ENCODE results near the gene TBC1D9B. TPM values are rescaled to one million over a fixed set of nuclear protein-coding genes. Genes with fewer than 3 reads are reported as not detected.

The TBC1D9B gene
- total RNA-seq, 1 donor from 2014 or later: 79.6 TPM

DNA sequence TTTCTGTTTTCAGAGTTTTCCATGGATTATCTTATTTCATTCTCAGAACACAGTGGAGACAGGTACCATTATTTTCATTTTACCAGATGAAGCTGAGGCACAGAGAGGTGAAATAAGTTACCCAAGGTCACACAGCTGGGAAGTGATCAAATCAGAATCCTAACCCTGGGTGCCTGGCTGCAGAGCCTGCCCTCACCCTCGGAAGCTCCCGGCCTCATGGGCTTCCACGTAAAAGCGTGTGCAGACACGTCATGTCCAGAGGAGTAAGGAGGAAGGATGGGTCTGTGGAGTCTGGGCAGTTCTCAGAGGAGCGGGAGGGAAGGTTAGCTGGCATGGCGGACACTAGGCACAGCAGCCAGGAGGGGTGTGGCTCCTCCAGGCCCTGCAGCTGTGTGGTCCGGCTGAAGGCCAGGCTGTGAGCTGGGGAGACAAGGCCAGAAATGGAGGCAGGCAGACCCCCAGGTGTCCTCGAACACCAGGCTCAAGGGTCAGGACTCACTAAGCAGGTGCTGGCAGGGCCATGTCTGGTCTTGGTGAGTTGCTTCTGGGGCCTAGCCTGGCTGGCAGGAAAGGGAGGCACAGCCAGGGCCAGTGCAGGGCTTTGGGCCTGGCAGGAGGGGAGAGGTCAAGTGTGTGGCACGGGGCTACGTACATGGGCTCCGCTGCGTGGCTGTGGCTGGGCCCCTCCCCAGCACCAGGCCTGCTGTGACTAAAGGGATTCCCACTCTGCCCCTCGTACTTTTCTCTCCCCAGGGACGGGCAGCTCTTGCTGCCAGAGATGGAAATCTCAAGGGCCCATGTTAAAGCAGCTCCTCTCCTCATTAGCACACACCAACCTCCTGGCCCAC is 5.6 kb downstream of the TBC1D9B start:
- Histone ChIP-seq H3K36me3 (ENCODE audit: control insufficient read depth, insufficient read depth, low read length) (peaks cover 7% of the 10 kb centered on the region), H3K27me3 (ENCODE audit: control insufficient read depth, insufficient read depth, low read length) (no peaks in the 10 kb centered on the region), H3K4me3 (ENCODE audit: low read depth, low read length) (no peak overlapping the region)
- no peak for DNase-seq (ENCODE audit: low read depth)
- TF ChIP-seq, protein P1, sequence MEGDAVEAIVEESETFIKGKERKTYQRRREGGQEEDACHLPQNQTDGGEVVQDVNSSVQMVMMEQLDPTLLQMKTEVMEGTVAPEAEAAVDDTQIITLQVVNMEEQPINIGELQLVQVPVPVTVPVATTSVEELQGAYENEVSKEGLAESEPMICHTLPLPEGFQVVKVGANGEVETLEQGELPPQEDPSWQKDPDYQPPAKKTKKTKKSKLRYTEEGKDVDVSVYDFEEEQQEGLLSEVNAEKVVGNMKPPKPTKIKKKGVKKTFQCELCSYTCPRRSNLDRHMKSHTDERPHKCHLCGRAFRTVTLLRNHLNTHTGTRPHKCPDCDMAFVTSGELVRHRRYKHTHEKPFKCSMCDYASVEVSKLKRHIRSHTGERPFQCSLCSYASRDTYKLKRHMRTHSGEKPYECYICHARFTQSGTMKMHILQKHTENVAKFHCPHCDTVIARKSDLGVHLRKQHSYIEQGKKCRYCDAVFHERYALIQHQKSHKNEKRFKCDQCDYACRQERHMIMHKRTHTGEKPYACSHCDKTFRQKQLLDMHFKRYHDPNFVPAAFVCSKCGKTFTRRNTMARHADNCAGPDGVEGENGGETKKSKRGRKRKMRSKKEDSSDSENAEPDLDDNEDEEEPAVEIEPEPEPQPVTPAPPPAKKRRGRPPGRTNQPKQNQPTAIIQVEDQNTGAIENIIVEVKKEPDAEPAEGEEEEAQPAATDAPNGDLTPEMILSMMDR (IDR thresholded peaks at IDR 0.05; ENCODE audit: insufficient read depth, low read length, poor library complexity, severe bottlenecking): no peak

DNA sequence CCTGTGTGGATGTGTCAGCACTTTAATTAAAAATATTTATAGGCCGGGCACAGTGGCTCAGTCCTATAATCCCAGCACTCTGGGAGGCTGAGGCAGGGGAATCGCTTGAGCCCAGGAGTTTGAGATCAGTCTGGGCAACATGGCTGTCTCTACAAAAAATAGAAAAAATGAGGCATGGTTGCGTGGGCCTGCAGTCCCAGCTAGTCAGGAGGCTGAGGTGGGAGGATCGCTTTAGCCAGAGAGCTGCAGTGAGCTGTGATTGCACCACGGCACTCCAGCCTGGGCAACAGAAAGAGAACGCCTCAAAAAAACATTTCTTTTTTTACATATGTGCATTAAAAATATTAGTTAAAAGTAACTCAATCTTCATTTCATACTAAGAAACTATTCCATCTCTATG is 6.2 kb downstream of the TBC1D9B start:
- peaks cover 7% of the 10 kb centered on the region for H3K36me3 ChIP-seq (ENCODE audit: control insufficient read depth, insufficient read depth, low read length)

DNA sequence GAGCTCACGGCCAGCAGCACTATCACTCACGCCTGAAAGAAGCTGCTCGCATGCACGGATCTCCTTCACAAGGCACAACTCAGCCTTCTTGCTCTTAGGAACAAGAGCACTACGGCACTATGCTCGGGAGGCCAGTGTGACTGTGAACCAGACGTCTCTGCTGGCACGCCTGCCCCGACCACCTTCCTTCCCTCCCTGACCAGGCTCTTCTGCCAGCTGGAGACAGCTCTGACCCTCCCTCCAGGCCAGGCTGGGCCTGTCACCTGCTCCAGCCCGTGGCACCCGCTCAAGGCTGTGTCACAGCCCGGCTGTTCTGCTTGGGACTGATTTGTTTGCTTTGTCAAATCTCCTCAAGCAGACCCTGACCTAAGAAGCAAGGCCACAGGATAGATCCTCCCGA is 7.0 kb downstream of the TBC1D9B start:
- TF ChIP-seq, protein P1 (IDR thresholded peaks at IDR 0.05; ENCODE audit: insufficient read depth, low read length, poor library complexity, severe bottlenecking): no peak
- Histone ChIP-seq H3K36me3 (ENCODE audit: control insufficient read depth, insufficient read depth, low read length) (peaks cover 7% of the 10 kb centered on the region), H3K27me3 (ENCODE audit: control insufficient read depth, insufficient read depth, low read length) (no peaks in the 10 kb centered on the region), H3K4me3 (ENCODE audit: low read depth, low read length) (no peak overlapping the region)
- no peak for DNase-seq (ENCODE audit: low read depth)

More for the DNA sequence above, 6.2 kb downstream of the TBC1D9B start:
- no peaks in the 10 kb centered on the region for H3K27me3 ChIP-seq (ENCODE audit: control insufficient read depth, insufficient read depth, low read length)
- TF ChIP-seq, protein P1 (IDR thresholded peaks at IDR 0.05; ENCODE audit: insufficient read depth, low read length, poor library complexity, severe bottlenecking): no peak
- no peak for DNase-seq (ENCODE audit: low read depth)
- H3K4me3 ChIP-seq (ENCODE audit: low read depth, low read length): no peak overlapping the region

DNA sequence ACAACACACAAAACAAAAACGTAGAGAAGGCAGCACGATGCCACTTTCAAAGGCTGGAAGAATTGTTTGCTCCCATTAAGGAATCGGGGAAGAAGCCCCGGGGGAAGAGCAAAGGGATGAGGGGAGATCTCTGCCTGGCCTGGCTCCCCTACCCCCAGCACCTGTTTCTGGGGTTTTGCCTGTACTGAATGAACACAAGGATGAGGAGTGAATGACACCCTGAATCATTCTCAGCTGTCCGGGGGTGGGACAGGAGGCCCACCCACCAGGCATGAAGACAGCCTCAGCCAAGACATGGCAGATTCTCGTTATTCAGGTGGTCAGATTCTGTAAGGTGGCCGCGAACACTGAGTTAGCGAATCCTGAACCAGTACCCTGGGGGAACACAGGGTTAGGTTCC is 7.5 kb downstream of the TBC1D9B start:
- TF ChIP-seq, protein P1 (IDR thresholded peaks at IDR 0.05; ENCODE audit: insufficient read depth, low read length, poor library complexity, severe bottlenecking): no peak
- no peak for DNase-seq (ENCODE audit: low read depth)
- Histone ChIP-seq H3K27me3 (ENCODE audit: control insufficient read depth, insufficient read depth, low read length) (no peaks in the 10 kb centered on the region), H3K4me3 (ENCODE audit: low read depth, low read length) (no peak overlapping the region), H3K36me3 (ENCODE audit: control insufficient read depth, insufficient read depth, low read length) (peaks cover 7% of the 10 kb centered on the region)

DNA sequence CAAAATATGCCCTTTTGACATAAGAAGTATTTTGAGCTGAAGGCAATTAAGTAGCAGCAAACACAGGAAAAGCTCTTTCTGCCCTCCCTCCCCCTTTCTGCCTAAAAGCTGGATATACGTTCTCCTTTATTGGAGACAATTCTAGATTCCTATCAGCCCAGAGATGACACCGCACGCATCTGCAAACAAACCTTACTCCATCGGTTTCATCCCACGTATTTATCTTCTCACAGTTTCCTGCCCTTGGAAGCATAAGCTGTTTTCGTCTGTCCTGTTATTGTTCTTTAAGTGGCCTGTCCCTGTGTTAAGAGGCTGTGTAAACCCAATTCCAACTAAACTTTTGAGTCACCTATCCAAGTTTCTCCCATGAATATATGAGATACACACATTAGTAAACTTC is 11.8 kb downstream of the TBC1D9B start:
- TF ChIP-seq, protein P1 (IDR thresholded peaks at IDR 0.05; ENCODE audit: insufficient read depth, low read length, poor library complexity, severe bottlenecking): no peak
- peaks cover 3% of the 10 kb centered on the region for H3K36me3 ChIP-seq (ENCODE audit: control insufficient read depth, insufficient read depth, low read length)
- DNase-seq (ENCODE audit: low read depth): no peak

More for the DNA sequence above, 11.8 kb downstream of the TBC1D9B start:
- H3K4me3 ChIP-seq (ENCODE audit: low read depth, low read length): no peak overlapping the region
- H3K27me3 ChIP-seq (ENCODE audit: control insufficient read depth, insufficient read depth, low read length): no peaks in the 10 kb centered on the region
